Activated naive CD8-positive, alpha-beta T cell treated with anti-CD3 and anti-CD28 coated beads, Interleukin-2, amount 50 U/mL, for 16 hours (primary cell): ENCODE results near the gene JPH3.
"Not testable (repeated sequence)": the region's sequence is repeated elsewhere in the genome, so short reads cannot be mapped to it uniquely, and the experiment has no call there.

Source experiments
- DNase-seq: peaks from one replicate; pipeline ENCODE4 v3.0.0-alpha.2; 2020; ENCODE audit warnings: low read depth, low spot score

The JPH3 gene

GRCh38 chr16:87715231-87715630 lies 112.9 kb downstream of the JPH3 start:
- DNase-seq = no peak

GRCh38 chr16:87715658-87716057 lies 113.3 kb downstream of the JPH3 start:
- DNase-seq = no peak

GRCh38 chr16:87718831-87719230 lies 116.5 kb downstream of the JPH3 start:
- DNase-seq = not testable (repeated sequence)

GRCh38 chr16:87720446-87720845 lies 118.1 kb downstream of the JPH3 start:
- DNase-seq = no peak

DNA sequence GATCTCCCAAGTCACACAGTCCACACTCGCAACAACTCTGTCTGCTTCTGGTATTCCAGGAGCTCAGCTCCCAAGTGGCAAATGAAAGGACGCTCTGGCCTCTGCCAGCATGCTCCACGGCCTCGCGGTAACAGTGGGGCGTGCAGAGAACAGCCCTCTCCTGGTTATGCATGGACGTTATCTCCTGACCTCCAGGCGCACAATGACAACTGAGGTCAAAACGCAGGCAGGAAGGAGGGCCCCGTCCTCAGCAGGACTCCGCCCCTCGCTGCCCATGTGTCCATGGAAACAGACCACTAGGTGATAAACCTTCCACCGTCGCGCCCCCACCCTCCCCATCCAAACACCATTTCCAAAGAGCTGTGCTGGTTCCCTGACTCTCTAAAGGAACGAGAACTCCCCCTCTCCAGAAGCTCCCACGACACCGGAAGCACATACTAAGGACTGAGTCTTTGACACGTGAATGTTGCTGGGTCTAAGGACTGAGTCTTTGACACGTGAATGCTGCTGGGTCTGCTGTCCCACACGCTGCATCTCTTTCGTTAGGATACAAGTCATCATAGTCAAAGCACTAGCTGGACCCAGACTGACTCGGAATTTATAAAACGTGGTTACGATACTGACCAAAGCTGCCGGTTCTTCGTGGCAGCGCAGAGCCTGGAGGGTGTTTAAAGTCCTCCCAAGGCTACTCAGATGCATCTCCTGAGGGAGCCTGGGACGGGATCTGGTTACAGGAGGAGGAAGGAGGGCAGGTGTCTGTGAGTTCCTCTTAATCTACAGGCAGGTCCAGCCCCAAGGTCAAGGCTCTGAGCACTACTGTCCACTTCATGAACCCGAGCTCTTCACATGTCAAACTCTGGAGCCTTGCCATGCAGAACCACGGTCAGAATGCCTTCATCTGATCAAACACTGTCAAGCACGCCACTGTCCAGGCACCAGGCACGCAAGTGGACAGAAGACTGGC lies 119.6 kb downstream of the JPH3 start:
- DNase-seq = no peak

- no peak for DNase-seq
Measured at GRCh38 chr16:87722590-87723225, 120.4 kb downstream of the JPH3 start.

- no peak for DNase-seq
Measured at GRCh38 chr16:87723226-87723623, 120.9 kb downstream of the JPH3 start.

GRCh38 chr16:87724490-87725291 lies 122.4 kb downstream of the JPH3 start:
- DNase-seq = no peak

GRCh38 chr16:87725596-87726235 lies 123.4 kb downstream of the JPH3 start:
- DNase-seq = no peak

DNA sequence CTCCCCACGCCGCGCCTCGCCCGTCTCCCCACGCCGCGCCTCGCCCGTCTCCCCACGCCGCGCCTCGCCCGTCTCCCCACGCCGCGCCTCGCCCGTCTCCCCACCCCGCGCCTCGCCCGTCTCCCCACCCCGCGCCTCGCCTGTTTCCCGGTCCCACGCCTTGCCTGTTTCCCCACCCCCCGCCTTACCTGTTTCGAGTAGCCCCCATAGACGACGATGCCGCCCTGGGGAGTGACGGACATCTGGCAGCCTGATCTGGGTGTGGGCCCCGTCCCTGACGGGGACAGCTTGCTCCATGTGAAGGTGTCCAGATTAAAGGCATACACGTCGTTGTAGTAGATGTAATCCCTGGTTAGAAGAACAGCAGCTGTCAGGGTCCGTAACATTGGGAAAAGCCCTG lies 124.3 kb downstream of the JPH3 start:
- not testable (repeated sequence) for DNase-seq

GRCh38 chr16:87727346-87727745 lies 125.0 kb downstream of the JPH3 start:
- no peak for DNase-seq

GRCh38 chr16:87728026-87728425 lies 125.7 kb downstream of the JPH3 start:
- DNase-seq = no peak

GRCh38 chr16:87729266-87729954 lies 127.1 kb downstream of the JPH3 start:
- no peak for DNase-seq

GRCh38 chr16:87731607-87732006 lies 129.3 kb downstream of the JPH3 start:
- no peak for DNase-seq

GRCh38 chr16:87733190-87733589 lies 130.9 kb downstream of the JPH3 start:
- no peak for DNase-seq

GRCh38 chr16:87734644-87735043 lies 132.3 kb downstream of the JPH3 start:
- no peak for DNase-seq

DNA sequence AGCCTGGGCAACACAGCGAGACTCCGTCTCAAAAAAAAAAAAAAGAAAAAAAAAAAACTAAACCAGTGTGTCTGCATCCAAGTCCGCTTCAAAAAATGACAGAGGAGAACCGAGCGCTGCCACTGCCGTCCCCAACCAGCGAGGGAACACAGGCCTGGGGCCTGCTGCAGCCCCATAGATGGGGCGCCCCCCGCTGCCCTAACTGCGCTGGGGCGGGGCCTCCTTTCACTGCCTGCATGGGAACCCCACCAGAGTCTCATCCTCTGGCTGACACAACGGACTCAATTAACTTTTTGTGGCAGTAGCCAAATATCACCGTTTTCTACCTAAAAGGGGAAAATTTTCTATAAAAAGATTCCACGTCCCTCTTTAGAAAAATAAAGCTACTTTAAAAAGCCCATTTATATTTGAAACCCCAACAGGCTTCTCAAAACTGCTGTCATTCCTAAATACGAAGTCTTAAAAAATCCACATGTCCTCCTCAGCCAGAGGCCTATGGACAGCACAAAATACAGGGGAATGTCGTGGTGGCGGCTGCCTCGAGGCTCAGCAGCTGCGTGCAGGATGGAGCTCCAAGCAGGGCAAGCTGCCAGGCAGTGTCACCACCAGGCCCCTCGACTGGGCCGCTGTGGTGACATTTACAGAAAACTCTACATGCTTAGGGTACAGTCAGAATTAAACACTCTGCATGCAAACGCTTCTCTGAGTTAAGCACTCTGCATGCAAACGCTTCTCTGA lies 133.1 kb downstream of the JPH3 start:
- DNase-seq = no peak

GRCh38 chr16:87736008-87736382 lies 133.7 kb downstream of the JPH3 start:
- no peak for DNase-seq

- no peak for DNase-seq
Measured at GRCh38 chr16:87739801-87740200, 137.5 kb downstream of the JPH3 start.

- no peak for DNase-seq
Measured at GRCh38 chr16:87740441-87740840, 138.1 kb downstream of the JPH3 start.
